Measurements from ENCODE around the gene KLHL42. TPM values are rescaled to one million over a fixed set of nuclear protein-coding genes. Genes with fewer than 3 reads are reported as not detected.

Gene KLHL42
- total RNA-seq, 1 experiment from 2014 or later, result 21.5 TPM

DNA sequence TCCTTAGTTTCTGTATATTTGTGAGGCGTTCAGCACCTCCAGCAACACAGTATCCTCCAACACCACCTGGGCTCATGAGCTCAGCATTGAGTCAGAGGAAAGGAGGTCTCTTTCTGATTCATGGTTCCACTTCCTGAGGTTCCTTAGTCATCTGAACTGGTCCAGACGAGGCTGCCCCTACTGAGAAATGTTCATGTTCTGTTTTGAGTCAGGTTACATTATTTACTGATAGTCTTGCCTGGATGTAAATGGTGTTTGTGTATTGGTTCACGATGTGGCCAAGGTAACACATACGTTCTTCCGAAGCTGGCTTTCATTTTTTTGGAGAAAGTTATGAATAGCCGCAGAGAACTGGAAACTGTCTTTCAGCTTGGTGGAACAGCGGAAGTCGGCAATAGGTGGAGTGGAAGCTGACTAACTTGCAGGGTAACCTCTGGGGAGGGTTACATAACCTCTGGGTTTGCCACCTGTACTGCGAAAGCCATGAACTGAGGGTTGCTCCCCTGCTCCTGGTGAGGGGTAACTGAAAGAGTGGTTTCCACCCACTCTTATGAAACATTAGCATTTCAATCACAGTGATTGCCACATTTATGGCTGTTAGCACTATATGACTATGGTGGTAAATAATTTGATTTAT, 42.2 kb downstream of the KLHL42 start (continued):
- TF ChIP-seq REST (IDR thresholded peaks at IDR 0.05; ENCODE audit: low read depth), result no peak

DNA sequence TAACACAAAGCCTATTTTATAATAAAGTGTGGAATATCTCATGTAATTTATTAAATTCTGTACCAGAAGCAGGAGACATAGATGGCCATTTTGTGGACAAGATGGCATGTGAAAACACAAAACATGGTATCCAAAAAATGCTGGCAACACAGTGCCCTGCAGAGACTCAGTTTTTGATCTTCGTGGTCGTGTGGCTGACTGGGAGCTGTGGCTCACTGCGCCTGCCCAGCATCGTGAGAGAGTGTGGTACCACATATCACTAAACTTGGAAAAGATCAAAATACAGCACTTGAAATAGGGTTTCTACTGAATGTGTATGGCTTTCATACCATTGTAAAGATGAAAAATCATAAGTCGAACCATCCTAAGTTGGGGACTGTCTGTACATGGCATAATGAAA, 43.0 kb downstream of the KLHL42 start:
- Histone ChIP-seq H3K9me3 (ENCODE audit: control insufficient read depth in 1 of 2, insufficient read depth in 1 of 2, low read depth in 1 of 2, low read length in 2 of 2) (no peaks in the 10 kb centered on the region), H3K27ac (ENCODE audit: low read depth, low read length) (no peak overlapping the region), H3K4me2 (ENCODE audit: low read length) (no peak overlapping the region), H3K27me3 (ENCODE audit: insufficient read depth, low read length) (no peaks in the 10 kb centered on the region), H4K20me1 (ENCODE audit: insufficient read depth) (no peaks in the 10 kb centered on the region), H3K79me2 (ENCODE audit: insufficient read depth, low read length) (no peaks in the 10 kb centered on the region), H3K36me3 (ENCODE audit: control insufficient read depth in 1 of 2, insufficient read depth in 2 of 2, low read length in 2 of 2) (no peaks in the 10 kb centered on the region), H2AFZ (ENCODE audit: low read depth, low read length, poor library complexity, severe bottlenecking) (no peak overlapping the region), H3K4me1 (ENCODE audit: control insufficient read depth in 1 of 2, insufficient read depth in 2 of 2, low read length in 2 of 2) (peaks cover 0 to 16% of the 10 kb centered on the region in 2 experiments; a peak in 2 of 4 replicates), H3K4me3 (replicated peaks in 1 of 2; ENCODE audit: low read depth in 1 of 2, low read length in 2 of 2) (no peak overlapping the region), H3K9ac (ENCODE audit: low read length) (no peak overlapping the region), H3K9me2 (ENCODE audit: insufficient read depth) (no peaks in the 10 kb centered on the region)
- RAD21 ChIA-PET (ENCODE audit: low non-redundant PET in 1 of 2, low total read pairs in 2 of 2, uncharacterized antibody in 2 of 2, unreplicated experiment in 2 of 2), result no interaction called here
- intact Hi-C loops (cut with micrococcal nuclease), result loop anchor here (10.0 kb wide), 1 partner anchor 352 kb away; no protein-coding TSS in a partner anchor
- TF ChIP-seq JUND (IDR thresholded peaks at IDR 0.05), result no peak
- no peak for TF ChIP-seq SP1 (IDR thresholded peaks at IDR 0.05; ENCODE audit: low read depth)
- TF ChIP-seq YY1 (IDR thresholded peaks at IDR 0.05; ENCODE audit: extremely low read depth, insufficient replicate concordance, low read depth, low read length), result no peak
- TF ChIP-seq POLR2A (IDR thresholded peaks at IDR 0.05; ENCODE audit: borderline replicate concordance, extremely low read depth, insufficient read depth, insufficient read length), result no peak
- no peak for TF ChIP-seq FOSL1 (IDR thresholded peaks at IDR 0.05; ENCODE audit: low read depth)
- no TSS peak for BruUV-seq (replicated peaks)
- CTCF ChIA-PET, result no interaction called here
- ATAC-seq, result no peak
- POLR2A ChIA-PET, result no interaction called here
- DNase-seq (ENCODE audit: low read depth, low spot score), result no peak

Data from HCT116 (cell line).